ENCODE results near the gene LIPN. TPM values are rescaled to one million over a fixed set of nuclear protein-coding genes. Genes with fewer than 3 reads are reported as not detected.

The LIPN gene
- total and polyA plus RNA-seq, 7 donors: not detected

DNA sequence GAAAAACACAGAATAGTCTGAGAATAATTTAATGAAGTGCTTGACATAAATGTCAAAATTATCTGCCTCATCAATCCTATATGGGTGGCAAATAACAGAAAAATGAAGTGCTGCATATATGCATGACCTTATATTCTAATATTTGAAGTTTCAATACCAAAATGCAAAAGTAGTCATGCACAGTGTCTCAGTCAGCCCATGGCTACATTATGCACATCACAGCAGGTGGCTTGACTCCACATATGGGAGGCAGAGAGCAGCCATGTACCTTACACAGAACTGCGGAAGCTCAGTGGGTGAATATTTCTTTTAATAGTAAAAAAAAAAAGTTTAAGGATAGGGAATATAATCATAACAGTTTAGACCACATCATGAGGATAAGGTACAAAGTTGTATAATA, 17.4 kb upstream of the LIPN start:
- ATAC-seq (no peak), DNase-seq (no peak)
- Histone ChIP-seq H3K27ac (no peak overlapping the region), H3K36me3 (ENCODE audit: insufficient read depth in 1 of 2, low read depth in 1 of 2) (no peaks in the 10 kb centered on the region), H3K4me1 (no peaks in the 10 kb centered on the region), H3K27me3 (ENCODE audit: insufficient read depth in 3 of 3, low read length in 2 of 3) (peaks cover 0 to 2% (median 0%) of the 10 kb centered on the region in 3 donors), H3K4me3 (no peak overlapping the region), H3K9me3 (no peaks in the 10 kb centered on the region)
- TF ChIP-seq, protein P1, sequence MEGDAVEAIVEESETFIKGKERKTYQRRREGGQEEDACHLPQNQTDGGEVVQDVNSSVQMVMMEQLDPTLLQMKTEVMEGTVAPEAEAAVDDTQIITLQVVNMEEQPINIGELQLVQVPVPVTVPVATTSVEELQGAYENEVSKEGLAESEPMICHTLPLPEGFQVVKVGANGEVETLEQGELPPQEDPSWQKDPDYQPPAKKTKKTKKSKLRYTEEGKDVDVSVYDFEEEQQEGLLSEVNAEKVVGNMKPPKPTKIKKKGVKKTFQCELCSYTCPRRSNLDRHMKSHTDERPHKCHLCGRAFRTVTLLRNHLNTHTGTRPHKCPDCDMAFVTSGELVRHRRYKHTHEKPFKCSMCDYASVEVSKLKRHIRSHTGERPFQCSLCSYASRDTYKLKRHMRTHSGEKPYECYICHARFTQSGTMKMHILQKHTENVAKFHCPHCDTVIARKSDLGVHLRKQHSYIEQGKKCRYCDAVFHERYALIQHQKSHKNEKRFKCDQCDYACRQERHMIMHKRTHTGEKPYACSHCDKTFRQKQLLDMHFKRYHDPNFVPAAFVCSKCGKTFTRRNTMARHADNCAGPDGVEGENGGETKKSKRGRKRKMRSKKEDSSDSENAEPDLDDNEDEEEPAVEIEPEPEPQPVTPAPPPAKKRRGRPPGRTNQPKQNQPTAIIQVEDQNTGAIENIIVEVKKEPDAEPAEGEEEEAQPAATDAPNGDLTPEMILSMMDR (IDR thresholded peaks at IDR 0.05): no peak
- intact Hi-C loops (cut with DNase I): no loop called here
- WGBS, 3 donors: 79 to 95% (median 88%) methylated on average over 1 of the region's 1 CpG

DNA sequence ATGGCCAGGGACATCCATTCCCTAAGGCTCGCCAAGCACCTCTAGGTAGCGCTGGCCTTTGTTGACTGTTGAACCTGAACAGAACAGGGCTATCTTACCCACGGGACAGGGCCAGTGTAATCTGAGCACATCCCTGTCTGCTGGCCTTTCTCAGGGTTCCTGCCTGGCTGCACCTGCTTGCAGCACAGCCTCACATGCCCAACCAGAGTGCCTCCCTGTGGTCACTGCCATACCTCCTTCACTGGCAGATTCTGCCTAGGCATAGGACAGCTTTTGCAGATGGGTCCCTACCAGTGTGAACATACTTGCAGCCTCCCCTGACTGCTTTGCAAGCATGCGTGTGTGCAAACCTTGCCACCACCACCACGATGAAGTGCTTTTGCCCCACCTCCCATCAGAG, 15.8 kb upstream of the LIPN start:
- no peaks in the 10 kb centered on the region for H3K4me1 ChIP-seq
- peaks cover 0 to 2% (median 0%) of the 10 kb centered on the region in 3 donors for H3K27me3 ChIP-seq (ENCODE audit: insufficient read depth in 3 of 3, low read length in 2 of 3)
- TF ChIP-seq, protein P1 (IDR thresholded peaks at IDR 0.05): no peak
- H3K9me3 ChIP-seq: no peaks in the 10 kb centered on the region
- no peaks in the 10 kb centered on the region for H3K36me3 ChIP-seq (ENCODE audit: insufficient read depth in 1 of 2, low read depth in 1 of 2)
- H3K4me3 ChIP-seq: no peak overlapping the region
- no peak overlapping the region for H3K27ac ChIP-seq
- 57 to 79% (median 75%) methylated on average over 5 of the region's 5 CpGs for WGBS, 3 donors
- DNase-seq (no peak), ATAC-seq (no peak)
- intact Hi-C loops (cut with DNase I): no loop called here

DNA sequence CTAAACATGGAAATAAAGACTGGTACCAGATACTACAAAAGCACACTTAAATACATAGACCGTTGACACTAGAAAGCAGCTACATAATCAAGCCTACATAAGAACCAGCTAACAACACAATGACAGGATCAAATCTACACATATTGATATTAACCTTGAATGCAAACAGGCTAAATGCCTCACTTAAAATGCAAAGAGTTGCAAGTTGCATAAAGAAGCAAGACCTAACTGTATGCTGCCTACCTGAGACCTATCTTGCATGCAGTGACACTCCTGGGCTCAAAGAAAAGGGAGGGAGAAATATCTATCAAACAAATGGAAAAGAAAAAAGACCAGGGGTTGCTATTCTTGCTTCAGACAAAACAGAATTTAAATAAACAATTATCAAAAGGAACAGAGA, 14.2 kb upstream of the LIPN start:
- Histone ChIP-seq H3K36me3 (ENCODE audit: insufficient read depth in 1 of 2, low read depth in 1 of 2) (no peaks in the 10 kb centered on the region), H3K27ac (no peak overlapping the region), H3K4me3 (no peak overlapping the region), H3K9me3 (no peaks in the 10 kb centered on the region), H3K27me3 (ENCODE audit: insufficient read depth in 3 of 3, low read length in 2 of 3) (peaks cover 0 to 2% (median 0%) of the 10 kb centered on the region in 3 donors), H3K4me1 (no peaks in the 10 kb centered on the region)
- no peak for DNase-seq
- TF ChIP-seq, protein P1 (IDR thresholded peaks at IDR 0.05): no peak
- ATAC-seq: no peak
- WGBS, 3 donors: 82 to 97% (median 88%) methylated on average over 1 of the region's 1 CpG
- intact Hi-C loops (cut with DNase I): no loop called here

DNA sequence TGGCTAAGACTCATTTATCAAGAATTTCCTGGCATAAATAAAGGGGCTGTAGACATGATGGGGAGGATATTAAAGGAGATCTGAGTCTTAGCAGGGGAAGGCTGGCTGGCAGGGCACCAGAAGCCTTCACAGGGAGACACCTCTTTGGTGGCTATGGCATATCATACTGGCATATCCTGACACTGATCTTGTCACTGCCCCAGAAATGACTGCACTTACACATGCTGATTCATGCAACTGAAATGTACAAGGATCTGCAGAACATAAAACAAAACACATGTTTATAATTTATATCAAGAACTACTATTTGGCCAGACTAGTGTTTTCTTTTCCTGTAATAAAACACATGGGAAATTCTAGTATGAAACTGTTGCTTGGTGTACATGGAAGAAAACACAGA, 5.5 kb upstream of the LIPN start:
- intact Hi-C loops (cut with DNase I): no loop called here
- Histone ChIP-seq H3K36me3 (ENCODE audit: insufficient read depth in 1 of 2, low read depth in 1 of 2) (no peaks in the 10 kb centered on the region), H3K27ac (no peak overlapping the region), H3K9me3 (no peaks in the 10 kb centered on the region), H3K27me3 (ENCODE audit: insufficient read depth in 3 of 3, low read length in 2 of 3) (no peaks in the 10 kb centered on the region), H3K4me1 (no peaks in the 10 kb centered on the region), H3K4me3 (no peak overlapping the region)
- TF ChIP-seq, protein P1 (IDR thresholded peaks at IDR 0.05): no peak
- DNase-seq: no peak
- ATAC-seq: no peak

DNA sequence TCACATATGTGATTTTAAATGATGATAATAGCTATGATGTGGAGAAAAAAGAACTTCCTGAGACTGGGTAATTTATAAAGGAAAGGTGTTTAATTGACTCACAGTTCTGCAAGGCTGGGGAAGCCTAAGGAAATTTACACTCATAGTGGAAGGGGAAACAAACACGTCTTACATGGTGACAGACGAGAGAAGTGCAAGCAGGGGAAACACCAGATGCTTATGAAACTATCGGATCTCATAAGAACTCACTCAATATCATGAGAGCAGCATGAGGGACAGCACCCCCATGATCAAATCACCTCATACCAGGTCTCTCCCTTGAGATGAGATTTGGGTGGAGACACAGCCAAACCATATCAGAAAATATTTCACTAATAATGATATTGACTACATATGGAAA, 4.1 kb upstream of the LIPN start:
- 57 to 76% (median 63%) methylated on average over 3 of the region's 3 CpGs for WGBS, 3 donors
- Histone ChIP-seq H3K27ac (no peak overlapping the region), H3K36me3 (ENCODE audit: insufficient read depth in 1 of 2, low read depth in 1 of 2) (no peaks in the 10 kb centered on the region), H3K4me1 (no peaks in the 10 kb centered on the region), H3K4me3 (no peak overlapping the region), H3K27me3 (ENCODE audit: insufficient read depth in 3 of 3, low read length in 2 of 3) (no peaks in the 10 kb centered on the region), H3K9me3 (no peaks in the 10 kb centered on the region)
- ATAC-seq (no peak), DNase-seq (no peak)
- intact Hi-C loops (cut with DNase I): no loop called here
- TF ChIP-seq, protein P1 (IDR thresholded peaks at IDR 0.05): no peak
